RWPE1 (cell line): Measurements from ENCODE around the gene BOD1.

Source experiments
- CTCF ChIA-PET: fragments of 350-600 bp; sonication (Branson Sonifier 250); formaldehyde crosslinking; extraction: SDS; loops from one replicate; lab custom pipeline; 2021; lab: Yijun Ruan, JAX
- POLR2A ChIA-PET: fragments of 400-600 bp; formaldehyde crosslinking; extraction: SDS; loops from one replicate; lab custom pipeline; 2020; ENCODE audit warnings: antibody characterized with exemption; ENCODE audit not compliant: low non-redundant PET; lab: Yijun Ruan, JAX
- DNase-seq: peaks from one replicate; pipeline ENCODE4 v3.0.0; 2012; ENCODE audit warnings: low spot score
- H3K27ac ChIP-seq: fragments of 450-650 bp; 2 replicates; pipeline ENCODE4 v1.5.1; 2017
- TF ChIP-seq, protein P1 (sequence below): fragments of 450-650 bp; conservative IDR thresholded peaks from 2 replicates; pipeline ENCODE4 v1.5.1; 2017; ENCODE audit warnings: low read depth, mild to moderate bottlenecking

The BOD1 gene

DNA sequence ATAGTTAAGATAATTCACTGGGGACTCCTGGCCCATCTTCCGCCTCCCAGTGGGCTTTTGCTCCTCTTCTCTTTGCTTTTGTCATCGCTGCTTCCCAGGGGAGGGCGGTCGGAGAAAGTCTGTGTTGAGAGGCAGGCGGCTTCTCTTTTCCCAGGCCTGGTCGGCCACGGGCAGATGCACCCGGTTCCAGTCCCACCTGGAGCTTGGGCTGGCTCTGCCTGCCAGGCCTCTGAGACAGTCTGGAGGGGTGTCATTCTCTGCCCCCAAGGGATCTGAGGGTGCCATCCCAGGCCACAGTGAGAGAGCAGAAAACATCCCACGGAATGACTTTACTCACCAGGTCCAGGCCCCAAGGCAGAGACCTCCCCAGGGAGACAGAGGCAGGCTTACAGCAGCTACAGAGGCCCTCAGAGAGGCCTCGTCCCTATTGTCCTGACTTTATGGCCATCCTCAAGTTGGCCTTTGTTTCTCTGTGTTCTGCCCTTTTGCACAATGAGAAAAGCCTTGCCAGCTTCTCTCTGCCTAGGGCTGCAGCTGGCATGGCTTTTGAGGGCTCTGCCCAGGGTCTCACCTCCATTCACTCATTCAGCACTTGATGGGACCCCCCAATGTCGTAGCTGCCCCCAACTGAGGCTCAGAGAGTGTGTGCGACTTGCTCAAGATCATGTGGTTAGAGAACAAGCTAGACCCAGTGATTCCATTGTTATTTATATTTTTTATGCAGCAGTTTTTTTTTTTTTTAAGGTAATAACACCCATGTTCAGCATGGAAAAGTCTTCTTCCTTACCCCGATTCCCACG lies 44.2 kb upstream of the BOD1 start:
- CTCF ChIA-PET: interaction anchor here (0.6 kb wide), 2 partner anchors 19 to 155 kb away, joined by 3 to 5 read pairs; no protein-coding TSS in a partner anchor
- no peak overlapping the region for H3K27ac ChIP-seq
- POLR2A ChIA-PET: no interaction called here
- no peak for DNase-seq
- TF ChIP-seq, protein P1, sequence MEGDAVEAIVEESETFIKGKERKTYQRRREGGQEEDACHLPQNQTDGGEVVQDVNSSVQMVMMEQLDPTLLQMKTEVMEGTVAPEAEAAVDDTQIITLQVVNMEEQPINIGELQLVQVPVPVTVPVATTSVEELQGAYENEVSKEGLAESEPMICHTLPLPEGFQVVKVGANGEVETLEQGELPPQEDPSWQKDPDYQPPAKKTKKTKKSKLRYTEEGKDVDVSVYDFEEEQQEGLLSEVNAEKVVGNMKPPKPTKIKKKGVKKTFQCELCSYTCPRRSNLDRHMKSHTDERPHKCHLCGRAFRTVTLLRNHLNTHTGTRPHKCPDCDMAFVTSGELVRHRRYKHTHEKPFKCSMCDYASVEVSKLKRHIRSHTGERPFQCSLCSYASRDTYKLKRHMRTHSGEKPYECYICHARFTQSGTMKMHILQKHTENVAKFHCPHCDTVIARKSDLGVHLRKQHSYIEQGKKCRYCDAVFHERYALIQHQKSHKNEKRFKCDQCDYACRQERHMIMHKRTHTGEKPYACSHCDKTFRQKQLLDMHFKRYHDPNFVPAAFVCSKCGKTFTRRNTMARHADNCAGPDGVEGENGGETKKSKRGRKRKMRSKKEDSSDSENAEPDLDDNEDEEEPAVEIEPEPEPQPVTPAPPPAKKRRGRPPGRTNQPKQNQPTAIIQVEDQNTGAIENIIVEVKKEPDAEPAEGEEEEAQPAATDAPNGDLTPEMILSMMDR: no peak

DNA sequence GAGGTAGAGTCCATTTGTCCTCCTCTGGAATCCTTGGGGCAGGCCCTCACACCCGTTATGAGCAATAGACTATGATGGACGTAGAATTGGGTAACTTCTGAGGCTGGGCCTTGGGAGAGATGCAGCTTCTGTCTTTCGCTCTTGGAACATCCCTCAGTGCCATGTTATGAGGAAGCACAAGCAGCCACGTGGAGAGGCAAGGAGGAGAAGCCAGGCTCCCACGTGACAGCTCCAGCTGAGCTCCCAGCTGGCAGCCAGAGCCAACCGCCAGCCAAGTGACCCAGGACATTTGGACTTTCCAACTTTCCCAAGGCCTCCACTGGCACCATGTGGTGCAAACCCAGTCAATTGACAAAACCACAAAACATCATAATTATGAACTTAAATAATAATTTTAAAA lies 43.0 kb upstream of the BOD1 start:
- TF ChIP-seq, protein P1: no peak
- ChIA-PET CTCF (no interaction called here), POLR2A (no interaction called here)
- no peak overlapping the region for H3K27ac ChIP-seq
- DNase-seq: no peak

GRCh38 chr5:173657741-173658356 lies 41.4 kb upstream of the BOD1 start:
- CTCF ChIA-PET: no interaction called here
- POLR2A ChIA-PET: no interaction called here
- TF ChIP-seq, protein P1: no peak
- DNase-seq: no peak
- H3K27ac ChIP-seq: no peak overlapping the region

DNA sequence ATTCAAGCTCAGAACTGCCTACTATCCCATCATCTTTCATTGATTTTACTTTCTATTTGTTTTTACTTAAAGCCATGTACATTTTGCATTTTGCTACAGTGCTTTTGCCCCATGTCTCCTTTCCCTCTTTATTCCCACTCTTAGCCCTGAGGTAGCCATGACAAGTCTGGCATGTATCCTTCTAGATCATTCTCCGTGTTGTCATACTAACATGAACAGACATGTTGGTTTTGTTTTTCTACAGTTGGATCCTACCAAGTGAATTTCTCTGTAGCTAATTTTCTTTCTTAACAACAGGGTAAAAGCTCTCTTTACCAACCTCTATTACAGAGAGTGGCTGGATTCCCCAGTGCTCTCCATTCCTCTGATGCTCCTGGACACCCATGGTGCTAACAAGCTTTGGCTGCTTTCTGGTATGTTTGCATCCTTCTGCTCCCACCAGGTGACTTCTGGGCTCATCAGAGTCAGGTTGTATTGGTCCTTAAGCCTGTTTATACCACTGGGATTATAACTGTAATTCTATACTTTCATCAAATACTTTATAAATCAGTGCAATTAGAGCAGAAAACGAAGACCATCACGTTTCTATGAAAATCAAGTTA lies 38.8 kb upstream of the BOD1 start:
- H3K27ac ChIP-seq: no peak overlapping the region
- ChIA-PET POLR2A (no interaction called here), CTCF (interaction anchor here (0.8 kb wide), 1 partner anchor 10 kb away, joined by 3 read pairs; no protein-coding TSS in a partner anchor)
- no peak for DNase-seq
- TF ChIP-seq, protein P1: no peak

- TF ChIP-seq, protein P1: no peak
- CTCF ChIA-PET: interaction anchor here (0.7 to 0.9 kb wide), 2 partner anchors 264 to 663 kb away, joined by 3 to 4 read pairs; no protein-coding TSS in a partner anchor
- no peak overlapping the region for H3K27ac ChIP-seq
- POLR2A ChIA-PET: no interaction called here
- no peak for DNase-seq
Observed at GRCh38 chr5:173653822-173654523, 37.5 kb upstream of the BOD1 start.
